Fibroblast of skin of right biceps (primary cell): ENCODE data around the gene AHRR.
"Not testable (repeated sequence)": the region's sequence is repeated elsewhere in the genome, so short reads cannot be mapped to it uniquely, and the experiment has no call there.

Experiments used
- DNase-seq: peaks from one replicate; pipeline ENCODE4 v3.0.0-alpha.2; 2013

Gene AHRR

DNA sequence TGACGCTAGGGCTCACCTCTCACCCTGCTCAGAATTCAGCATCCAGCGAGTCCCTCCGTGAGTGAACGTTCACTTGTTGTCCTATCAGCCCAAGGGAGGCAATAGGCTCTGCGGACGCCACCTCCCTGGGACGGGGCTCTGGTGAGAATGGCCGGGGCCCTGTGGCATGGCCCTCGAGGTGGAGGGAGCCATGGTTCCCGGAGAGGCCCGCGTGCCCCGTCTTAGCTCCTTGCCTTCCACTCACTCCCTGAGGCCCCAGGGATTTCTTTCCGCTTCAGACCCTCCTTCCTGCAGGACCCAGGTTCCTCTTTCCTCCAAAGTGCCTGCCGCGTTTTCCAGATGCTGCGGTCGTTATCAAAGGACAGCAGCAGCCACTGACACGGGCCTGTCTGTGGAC lies 142.9 kb downstream of the AHRR start:
- no peak for DNase-seq

DNA sequence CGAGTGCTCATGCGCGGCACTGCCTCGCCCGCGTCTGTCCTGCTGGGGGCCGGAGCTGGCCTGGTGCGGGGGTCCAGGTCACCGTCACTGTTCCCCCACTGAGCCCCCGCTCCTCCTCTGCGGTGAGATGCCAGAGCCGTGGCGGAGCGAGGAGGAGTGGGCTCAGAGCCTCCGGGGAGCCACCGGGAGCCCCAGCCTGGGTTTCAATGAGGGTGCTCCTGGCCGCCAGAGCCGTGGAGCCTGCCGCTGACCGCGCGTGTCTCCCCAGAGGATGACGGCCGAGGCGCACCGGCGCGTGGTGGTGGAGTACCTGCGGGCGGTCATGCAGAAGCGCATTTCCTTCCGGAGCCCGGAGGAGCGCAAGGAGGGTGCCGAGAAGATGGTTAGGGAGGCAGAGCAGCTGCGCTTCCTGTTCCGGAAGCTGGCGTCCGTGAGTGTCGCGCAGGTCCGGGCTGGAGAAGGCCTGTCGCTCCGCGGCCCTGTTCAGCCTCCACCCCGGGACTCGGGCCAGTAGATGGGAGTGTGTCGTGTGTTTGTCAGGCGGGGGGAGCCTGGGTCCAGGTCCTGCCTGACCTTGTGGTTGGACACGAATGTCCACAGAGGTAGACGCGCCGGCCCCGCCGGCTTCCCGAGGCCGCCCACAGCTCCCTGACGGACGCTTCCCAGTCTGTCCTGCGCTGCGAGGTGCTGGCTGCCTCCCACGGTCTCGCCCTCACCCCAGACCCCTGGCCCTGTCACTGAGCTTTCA lies 143.5 kb downstream of the AHRR start:
- DNase-seq, result no peak

DNA sequence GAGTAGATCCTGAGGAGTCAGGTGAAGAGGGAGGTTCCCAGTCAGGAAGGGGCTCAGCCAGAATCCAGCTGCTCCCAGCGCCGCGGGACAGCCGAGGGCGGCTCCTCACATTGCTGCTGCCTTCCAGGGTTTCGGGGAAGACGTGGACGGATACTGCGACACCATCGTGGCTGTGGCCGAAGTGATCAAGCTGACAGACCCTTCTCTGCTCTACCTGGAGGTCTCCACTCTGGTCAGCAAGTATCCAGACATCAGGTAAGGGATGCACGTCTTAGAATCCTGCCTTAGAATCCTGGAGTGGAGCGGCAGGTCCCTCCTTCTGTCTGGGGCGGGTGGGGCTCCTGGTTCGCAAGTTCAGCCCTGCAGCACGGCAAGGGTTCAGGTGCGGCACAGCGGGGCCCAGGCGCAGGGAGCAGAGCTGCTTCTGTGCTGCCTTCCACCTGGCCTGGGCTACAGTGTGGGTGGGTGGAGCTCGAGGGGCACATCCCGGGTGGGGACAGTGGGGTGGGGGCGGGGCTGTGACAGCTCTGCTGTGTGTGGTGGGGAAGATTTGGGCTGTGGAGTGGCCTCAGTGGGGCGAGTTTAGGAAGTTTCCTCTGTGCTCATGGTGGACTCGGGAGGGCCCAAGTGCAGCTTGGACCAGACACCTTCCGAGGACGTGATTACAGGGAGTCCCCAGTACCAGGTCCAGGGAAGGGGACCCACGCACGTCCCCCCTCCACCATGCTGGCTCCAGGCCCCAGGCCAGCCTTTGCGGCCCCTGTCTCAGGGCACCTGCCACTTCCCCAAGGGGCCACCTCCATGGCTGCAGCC lies 144.3 kb downstream of the AHRR start:
- no peak for DNase-seq

- no peak for DNase-seq
Measured at GRCh38 chr5:466661-467310, 145.3 kb downstream of the AHRR start.

DNA sequence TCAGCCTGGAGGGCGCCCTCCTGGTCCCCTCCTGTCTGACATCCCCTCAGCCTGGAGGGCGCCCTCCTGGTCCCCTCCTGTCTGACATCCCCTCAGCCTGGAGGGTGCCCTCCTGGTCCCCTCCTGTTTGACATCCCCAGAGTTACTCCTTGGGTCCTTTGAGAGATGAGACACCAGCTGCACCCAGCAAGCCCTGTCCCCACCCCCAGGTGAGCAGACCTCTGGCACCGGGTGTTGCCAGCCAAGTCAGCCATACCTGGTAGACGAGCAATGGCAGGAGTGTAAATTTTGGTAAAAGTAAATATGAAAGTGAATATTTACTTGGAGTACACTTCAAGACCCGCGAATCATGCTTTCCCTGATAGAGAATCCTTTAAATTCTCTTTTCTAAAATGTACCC lies 146.9 kb downstream of the AHRR start:
- no peak for DNase-seq

- no peak for DNase-seq
Measured at GRCh38 chr5:469752-470483, 148.4 kb downstream of the AHRR start.

DNA sequence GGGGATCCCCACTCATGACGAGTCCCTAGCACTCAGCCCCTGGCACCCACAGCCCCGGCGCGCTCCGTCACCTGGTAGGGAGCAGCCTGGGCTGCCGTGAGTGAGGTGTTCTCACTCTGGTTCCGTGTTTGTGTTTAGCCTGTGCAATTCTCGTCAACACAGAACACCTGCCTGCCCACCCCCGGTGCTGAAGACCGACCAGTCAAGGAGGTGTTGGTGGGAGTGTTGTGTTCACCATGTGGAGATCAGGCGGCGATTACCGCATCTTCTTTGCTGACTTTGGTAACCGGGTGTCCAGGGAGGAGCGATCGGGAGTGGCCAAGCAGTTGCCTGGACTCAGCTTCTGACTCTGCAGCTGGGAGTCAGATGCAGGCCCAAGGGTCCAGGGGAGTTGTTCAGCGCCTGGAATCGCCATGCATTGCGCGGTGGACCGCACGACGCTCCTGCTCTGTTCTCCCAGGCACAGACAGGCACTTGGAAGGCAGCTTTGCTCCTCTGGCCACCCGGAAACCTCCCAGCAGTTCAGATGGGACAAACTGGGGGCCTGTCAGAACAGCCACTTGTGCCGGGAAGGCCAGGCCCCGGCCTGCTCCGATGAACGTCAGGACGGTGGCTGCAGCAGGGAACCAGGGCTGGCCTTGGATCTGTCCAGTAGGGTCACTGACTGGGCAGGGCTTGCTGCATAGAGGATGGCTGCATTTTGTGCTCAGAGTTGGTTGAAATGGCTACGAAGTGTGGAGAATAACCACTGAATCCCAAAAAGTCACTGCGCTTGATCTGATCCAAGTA lies 149.6 kb downstream of the AHRR start:
- no peak for DNase-seq

DNA sequence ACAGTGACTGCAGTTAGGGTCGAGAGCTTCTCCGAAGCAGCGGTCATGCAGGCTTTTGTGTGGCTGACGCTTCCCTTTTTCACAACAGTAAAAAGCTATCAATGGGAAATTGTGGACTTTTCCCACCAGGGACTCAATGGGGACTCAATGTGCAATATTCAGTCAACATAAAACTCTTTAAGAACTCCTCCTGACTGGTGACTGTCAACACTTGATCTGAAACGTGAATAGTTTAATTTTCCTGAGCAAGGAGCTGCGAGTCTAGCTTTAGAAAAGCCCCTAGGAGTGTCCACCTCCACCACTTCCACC lies 150.2 kb downstream of the AHRR start:
- no peak for DNase-seq

GRCh38 chr5:472076-472655 lies 150.7 kb downstream of the AHRR start:
- DNase-seq, result no peak

DNA sequence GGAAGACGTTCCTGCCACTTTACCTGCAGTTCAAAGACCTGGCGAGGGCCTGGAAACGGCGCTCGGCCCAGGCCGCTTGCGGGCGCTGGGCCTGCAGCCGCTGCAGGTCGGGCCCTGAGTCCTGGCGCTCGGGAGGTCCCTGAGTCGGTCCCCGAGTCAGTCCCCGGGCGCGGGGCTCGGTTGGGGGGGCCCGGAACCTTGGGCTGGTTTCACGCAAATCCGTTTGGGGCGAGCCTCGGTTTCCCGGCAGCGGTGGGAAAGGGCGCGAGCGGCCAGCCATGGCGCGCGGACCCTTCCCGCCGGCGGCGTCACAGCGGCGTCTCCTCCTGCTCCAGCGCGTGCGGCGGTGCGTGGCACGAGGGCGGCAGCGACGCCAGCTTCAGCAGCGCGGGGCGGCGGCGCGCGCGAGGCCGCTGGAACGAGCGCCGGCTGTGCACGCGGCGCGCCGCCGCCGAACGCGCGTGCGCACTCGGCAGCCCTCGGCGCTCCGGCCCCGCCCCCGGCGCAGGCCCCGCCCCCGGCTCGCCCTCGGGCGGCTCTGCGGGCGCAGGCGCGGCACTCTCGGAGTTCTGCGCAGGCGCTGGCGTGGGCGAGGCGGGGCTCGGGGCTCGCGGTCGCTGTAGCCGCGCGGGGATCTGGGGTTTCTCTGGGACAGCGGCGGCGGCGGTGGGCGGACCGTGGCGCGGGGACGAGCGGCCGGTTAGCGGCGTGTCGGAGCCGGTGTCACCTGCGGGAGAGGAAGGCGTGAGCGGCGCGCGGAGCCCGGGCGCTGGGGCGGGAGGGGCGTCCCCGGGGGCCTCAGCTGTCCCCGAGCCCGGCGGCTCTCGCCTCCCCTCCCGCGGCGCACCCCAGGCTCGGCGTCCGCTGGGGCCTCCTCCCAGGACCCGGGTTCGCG lies 151.4 kb downstream of the AHRR start:
- peak; percentile 85 for DNase-seq

DNA sequence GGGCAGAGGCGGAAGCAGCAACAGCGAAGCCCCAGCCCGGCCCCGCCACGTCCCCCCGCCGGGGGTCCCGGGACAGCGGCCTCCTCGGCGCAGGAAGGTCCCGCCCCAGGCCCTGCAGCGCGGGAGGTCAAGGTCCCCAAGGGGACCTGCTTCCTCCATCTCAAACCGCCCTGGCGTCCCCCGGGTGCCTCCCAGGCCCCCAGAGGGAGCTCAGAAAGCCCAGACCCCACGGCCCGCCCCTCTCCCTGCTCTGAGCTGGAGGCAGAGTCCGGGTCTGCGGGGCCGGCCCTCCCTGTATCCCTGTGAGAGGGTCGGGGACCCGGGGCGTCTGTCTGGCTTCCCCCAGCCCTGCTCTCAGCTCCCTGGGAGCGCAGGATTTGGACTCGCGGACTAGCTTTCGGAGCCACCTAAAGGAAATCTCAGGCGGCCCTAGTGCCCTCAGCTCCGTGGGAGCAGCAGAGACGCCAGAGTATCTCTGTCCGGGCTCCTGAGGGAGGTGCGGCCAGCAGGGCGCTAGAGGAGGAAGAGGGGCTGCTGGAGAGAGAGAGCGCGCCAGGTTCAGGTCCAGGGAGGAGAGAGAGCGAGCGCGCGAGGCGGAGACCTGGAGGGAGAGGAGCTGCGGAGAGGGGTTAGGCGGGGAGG lies 152.2 kb downstream of the AHRR start:
- DNase-seq, result peak; percentile 29

GRCh38 chr5:474232-474839 lies 152.8 kb downstream of the AHRR start:
- not testable (repeated sequence) for DNase-seq

DNA sequence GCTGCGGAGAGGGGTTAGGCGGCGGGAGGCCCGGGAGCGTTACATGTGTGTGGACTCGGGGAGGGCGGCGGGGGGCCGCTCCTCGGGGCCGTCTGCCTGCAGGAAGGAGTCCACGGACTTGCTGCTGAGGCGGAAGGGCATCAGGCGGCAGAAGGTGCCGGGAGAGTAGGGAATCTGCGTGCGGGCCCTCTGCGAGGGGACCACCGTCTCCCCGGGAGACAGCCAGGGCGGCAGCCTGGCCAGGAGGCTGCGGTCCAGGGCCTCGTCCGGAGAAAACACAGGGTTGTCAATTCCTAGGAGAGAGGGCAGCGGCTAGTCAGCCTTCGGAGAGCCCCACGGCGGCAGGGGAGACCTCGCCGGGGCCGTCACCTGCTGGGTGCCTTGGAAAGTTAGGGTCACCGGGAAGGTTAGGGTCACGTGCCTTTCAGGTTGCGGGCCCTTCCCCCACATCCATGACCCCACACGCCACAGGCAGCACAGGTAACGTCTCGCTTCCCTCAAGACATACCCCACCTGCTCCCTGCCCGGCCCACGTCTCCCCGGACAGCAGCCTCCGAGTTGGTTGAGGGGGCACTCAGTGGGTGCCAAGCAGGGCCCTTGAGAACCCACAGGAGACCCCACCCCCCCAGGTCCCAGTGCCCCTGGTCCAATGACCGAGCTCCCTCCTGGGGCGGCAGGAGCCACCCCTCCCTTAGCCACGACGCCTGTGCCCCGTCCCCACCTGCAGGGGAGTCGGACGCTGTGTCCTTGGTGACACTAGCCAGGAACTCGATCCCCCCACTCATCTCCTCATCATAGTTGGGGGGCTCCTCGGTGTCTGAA lies 153.5 kb downstream of the AHRR start:
- DNase-seq, result no peak

- no peak for DNase-seq
Measured at GRCh38 chr5:475704-476101, 154.2 kb downstream of the AHRR start.

DNA sequence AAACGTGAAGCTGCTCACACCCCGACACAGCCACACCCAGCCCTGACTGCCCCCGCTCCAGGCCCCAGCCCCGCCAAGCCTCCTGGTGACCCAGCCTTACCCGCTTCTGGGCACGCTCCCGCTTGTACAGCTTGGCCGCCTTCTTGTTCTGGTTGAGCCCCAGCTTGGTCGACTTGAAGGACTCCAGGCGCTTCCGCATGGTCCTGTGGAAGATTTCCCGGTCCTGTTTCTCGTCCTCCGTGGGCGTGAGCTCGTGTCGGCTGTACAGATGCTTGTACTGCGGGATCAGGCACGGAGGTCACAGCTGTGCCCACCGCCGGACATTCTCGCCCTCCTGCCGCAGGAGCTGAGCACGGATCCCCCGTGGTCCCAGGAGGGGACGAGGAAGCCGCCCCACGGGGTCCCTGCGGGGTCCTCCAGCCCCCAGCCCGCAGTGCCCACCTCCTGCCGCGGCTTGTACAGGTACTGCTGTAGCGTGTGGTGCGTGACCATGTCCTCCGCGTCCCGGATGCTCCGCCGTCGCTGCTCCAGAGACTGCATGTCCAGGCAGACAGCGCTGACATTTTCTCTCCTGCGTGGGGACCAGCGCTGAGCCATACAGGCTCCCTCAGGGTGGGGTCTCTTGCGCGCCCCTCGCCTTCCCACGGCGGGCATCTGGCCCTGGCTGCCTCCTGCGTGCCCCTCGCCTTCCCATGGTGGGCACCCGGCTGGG lies 154.7 kb downstream of the AHRR start:
- DNase-seq, result no peak

DNA sequence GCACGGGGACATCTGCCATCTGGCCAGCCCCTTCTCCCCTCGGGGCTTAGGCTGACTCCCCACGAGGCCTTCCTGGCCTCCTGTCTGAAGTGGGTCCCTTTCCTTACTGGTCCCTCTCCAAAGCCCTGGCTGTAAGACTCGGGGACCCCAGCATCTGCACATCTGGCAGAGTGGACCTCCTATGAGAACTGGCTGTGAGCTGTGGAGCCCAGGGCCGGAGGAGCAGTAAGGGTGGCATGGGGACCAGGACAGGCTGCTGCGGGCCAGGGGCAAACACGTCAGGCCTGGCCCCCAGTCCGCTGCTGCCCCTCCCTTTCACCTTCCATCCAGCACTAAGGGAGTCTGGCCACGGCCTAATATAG lies 155.3 kb downstream of the AHRR start:
- DNase-seq, result no peak

DNA sequence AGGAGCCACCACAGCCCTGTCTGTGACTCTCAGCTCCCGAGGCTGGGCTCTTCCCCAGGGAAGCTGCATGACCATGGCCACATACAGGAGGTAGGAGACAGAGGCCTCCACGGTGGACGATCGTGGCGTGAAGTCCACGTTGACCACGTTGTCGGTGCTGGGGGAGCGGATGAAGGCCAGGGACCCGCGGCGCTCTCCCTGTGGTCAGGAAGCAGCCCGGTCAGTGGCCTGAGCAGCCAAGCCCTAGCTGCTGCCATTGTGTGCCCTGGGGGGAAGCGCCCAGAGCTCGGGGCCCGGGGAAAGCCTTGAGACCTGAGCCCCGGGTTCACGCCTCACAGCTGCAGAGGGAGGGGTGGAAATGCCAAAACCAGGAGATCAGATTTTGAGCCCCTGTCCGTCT lies 155.7 kb downstream of the AHRR start:
- DNase-seq, result no peak

DNA sequence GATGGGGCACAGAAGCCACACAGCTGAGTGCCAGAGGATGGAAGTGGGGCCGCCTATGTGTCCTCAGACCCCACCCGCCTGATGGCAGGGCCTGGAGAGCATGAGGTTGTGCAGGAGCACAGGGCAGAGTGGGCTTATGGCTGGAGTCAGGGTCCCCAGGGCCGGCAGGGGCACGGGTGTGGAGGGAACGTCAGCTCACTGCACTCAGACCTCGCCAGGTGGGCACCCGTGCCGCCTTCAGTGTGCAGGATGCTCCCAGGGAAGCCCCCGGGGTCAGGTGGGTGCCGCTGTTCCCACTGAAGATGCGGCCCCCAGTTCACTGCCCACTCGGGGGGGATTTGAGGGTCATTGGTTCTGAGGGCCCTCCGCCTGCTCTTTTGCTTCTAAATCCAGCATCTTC lies 156.4 kb downstream of the AHRR start:
- DNase-seq, result no peak
